Measurements from ENCODE around the gene IFNG.

The IFNG gene

DNA sequence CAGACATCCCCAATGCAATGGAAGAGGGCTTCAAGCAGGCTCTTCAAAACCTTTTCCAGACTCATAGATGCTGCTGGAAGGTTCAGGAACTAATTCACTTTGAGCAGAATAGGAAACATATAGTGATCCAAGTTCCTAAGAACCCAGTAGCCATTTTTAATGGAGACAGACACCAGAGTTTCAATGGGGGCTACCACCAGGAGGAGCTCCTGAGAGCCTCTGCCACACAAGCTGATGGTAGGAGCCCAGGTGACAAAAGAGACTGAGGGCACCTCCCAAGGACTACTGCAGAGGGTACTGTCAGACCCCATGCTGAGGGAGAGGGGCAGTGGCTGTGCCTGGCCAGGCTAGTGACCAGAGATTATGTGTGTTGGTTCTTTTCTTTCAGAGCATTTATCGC, 45.9 kb downstream of the IFNG start:
- DNase-seq: no peak

DNA sequence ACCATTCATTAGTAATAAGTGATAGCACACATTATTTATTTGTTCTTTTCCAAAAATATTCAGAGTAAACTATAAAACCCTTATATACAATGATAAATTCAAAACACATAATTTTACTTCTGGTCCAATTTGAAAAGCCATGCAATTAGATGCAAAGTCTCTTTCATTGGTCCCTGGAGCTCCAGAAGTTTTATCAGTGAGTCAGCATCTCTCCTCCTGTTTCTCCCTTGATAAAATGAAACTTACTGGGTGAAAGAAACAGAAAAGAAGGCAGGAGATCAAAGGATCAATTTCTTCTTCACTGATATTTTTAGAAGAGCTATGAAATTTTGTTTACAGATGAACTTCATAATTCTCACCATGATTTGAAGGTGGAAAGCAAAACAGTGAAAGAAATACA, 47.5 kb downstream of the IFNG start:
- no peak for DNase-seq

DNA sequence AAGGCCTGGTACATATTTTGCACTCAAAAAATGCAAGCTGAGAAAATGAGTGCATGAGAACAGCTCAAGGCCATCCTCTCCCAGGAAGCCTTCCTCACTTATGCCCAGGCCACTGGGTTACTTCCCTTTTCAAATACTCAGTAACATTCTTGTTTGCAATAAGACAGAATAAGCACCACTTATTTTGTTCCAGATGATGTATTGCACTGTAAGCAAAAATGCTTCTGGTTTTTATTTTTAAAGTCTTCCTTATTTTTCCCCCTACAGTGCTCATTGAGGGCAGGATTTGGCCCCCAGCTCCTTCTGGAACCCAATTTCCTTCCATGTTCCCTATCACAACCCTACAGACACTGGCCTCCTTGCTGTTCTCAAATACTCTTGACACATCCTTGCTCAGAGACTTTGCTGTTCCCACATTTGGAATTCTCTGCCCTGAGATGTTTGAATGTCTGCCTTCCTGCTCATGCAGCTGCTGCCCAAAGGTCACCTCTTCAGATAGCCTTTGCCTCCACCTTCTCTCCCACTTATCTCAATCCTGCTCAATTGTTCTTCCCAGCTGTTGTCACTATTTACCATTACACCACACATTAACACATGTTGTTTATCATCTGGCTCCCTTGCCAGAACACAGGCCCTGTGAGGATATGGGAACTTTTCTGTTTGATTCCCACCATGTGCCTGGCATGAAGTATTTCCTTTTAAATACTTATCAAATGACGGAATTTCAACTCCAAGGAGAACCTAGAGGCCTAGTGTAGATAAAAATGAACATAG, 49.9 kb downstream of the IFNG start:
- no peak for DNase-seq

DNA sequence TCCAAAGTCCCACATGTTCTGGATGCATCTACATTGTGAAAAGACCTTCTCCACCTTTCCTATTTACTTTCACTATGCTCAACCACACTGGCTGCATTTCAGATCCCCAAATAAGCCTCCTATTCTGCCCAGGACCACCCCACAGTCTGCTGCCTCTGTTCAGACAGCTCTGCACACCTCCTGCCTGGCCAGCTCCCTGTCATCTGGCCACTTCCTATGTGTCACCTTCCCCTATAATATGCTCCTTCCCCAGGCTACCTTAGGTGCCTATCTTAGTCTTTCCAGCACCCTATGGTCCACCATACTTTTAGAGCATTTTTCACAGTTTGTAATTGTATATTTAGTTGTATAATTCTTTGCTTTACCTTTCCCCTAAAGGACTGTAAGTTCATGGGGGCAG, 50.5 kb downstream of the IFNG start:
- no peak for DNase-seq

DNA sequence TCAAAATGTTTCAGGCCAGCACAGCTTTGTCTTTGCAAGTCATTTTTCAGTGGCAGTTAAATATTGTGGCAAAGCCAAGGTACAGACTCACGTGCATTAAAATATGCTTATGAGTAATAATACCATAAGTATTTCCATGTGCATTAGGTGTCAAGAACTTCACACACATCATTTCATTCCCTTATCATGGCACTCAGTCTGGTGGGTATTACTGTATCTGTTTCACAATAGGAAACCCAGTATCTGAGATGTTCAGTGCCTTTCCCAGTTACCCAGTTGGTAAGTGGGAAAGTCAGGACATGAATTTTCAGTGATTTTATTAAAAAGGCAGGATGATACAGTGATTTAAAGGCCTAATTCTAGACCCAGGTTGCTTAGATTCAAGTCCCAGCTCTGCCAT, 52.9 kb downstream of the IFNG start:
- DNase-seq: no peak

DNA sequence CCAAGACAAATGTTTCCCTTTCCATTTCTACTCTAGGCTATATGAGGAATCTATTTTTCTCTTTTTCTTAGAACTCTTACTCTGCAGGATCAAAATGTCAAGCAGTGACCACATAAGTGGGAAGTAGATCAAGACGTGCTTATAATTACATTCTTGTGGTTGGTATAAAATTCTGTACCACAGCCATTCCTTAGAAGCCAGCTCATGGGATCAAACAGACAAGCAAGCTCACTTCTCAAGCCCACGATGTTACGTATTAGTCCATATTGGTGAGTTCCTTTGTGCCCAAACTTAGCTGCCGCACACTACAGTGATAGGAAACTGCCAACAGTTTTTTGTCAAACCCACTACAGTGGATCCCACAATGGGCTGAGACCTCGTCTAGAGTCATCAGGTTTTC, 53.4 kb downstream of the IFNG start:
- DNase-seq: no peak

Data from GOT3 (cell line).